GM21447 (cell line): Measurements from ENCODE around the gene TFPT.
A peak's percentile ranks its signal among the peaks of the same experiment; 100 is the strongest.

ENCODE experiments used
- ATAC-seq: cut with Tn5 transposase; IDR thresholded peaks from one replicate; pipeline ENCODE4 v1.9.1; 2021; ENCODE audit not compliant: unreplicated experiment

Gene TFPT

GRCh38 chr19:54149021-54149812 lies 33.8 kb upstream of the TFPT start:
- no peak for ATAC-seq

GRCh38 chr19:54148158-54148557 lies 32.7 kb upstream of the TFPT start:
- no peak for ATAC-seq

DNA sequence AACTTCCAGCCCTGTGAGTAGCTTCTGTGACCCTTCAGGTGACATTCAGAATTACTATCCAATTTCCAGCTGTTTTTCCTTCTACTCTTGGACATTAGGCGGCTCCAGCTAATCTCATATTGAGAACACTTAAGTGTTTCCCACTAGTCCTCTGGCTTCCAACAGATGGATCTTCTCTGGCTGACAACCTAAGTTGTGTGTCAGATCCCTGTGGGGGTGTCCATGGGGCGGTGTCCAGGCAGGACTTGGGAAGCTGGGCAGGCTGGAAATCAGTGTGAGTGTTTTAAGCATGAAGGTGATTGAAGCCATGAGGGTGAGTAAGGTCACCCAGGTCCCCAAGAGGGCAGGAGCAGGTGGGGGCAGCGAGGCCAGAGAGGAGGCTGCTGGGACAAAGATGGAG lies 32.2 kb upstream of the TFPT start:
- no peak for ATAC-seq

GRCh38 chr19:54145541-54146158 lies 30.2 kb upstream of the TFPT start:
- ATAC-seq: no peak

DNA sequence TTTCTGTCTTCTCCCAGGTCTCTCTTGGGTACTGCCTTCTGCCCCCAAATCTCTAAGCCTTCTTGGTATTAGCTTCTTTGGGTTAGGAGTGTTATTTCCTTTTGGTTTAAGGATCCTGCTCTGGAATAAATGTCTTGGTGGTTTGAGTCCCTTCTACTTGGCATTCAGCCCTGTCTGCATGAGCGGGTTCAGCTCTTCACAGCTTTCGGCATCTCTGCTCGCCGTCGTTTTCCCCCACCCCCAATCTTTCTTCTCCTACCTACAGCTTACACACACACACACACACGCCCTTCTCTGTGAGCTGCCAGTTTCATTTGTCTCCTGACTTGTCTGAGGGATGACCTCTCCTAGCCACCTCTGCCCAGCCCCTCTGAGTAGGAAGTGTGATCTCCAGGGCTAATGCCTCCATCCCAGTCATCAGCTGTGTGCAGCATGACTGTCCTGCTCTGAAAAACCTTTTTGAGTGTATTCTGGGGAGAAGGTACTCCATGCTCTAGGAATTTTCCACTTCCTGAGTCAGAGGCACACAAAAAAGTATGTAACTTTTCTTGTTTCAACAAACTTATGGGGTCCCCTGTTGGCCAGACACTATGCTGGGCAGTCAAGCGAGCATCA lies 26.8 kb upstream of the TFPT start:
- no peak for ATAC-seq

- ATAC-seq: no peak
Observed at GRCh38 chr19:54141356-54141755, 25.9 kb upstream of the TFPT start.

- no peak for ATAC-seq
Observed at GRCh38 chr19:54138489-54139256, 23.2 kb upstream of the TFPT start.

GRCh38 chr19:54137699-54138488 lies 22.4 kb upstream of the TFPT start, which contains the start of gene CNOT3:
TSS of gene CNOT3 (plus strand) at chr19:54137762. CDS start at chr19:54142979, 5,217 bp downstream.
- ATAC-seq: no peak

DNA sequence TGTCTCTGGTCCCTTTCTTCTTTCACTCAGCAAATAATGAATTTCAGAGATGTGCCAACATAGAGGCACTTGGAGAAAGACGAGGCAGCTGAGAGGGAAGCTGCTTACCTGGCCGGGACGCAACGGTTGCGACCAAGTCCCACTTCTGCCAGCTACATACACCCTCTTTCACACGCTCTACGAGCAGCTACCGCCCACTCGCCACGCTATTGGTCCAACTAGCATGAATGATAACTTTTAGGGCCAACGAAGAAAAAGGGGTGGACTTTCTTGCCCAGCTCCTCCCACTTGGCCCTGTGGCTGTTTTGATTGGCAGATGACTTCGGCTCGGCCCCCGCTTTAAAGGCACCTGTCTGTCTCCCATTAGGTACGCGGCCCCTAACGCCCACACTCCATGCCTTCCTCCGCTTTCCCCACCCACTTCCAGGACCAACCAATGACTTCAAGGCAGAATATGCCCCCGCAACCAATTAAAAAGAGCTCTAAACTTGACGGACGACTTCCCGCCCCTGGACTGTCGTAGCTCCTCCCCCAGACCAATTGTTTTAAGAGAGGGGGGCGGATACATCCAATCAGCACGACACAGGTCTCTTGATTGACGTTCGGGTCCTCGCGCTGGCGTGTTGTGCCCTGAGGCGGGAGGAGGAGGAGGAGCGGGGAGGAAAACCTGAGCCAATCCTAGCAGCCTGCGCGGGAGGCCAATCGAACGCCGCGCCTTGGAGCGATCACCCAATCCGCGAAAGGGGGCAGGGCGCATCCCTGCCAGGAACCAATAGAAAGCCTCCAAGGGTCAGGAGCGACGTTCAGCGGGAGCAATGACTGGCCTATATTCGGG lies 21.6 kb upstream of the TFPT start:
- ATAC-seq: peak; percentile 72

DNA sequence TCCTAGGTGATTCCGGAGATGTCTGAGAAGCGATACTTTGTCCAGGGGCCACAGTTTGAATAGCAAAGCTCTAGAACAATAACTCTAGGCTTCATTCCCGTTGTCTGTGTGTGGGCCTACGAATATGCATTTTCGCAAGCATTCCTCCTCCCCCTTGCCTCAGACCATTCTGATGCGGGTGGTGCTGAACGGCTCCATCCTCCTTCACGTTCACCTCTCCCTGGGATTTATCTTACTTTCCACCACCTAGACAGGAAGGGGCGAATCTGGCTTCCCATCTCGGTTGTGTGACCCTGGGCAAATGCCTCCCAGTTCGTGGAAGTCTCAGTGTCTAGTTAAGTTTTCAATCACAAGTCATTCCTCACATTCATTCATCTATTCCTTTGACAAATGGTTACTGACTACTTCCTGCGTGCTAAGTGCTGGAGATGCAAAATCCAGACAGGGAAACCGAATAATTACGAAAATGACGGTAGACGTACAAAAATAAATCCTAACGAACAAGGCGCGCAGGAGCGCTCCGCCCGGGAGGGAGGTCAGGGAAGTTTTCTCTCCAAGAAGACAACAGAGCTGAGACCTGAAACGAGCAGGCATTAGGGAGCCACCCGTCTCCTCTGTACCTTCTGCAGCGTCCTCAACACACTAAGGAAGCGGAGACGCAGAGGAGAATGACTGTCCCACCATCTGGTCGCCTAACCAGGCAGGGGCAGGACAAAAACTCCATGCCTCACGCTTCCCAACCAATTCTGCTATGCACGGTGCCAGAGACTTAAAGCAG lies 20.8 kb upstream of the TFPT start:
- no peak for ATAC-seq

DNA sequence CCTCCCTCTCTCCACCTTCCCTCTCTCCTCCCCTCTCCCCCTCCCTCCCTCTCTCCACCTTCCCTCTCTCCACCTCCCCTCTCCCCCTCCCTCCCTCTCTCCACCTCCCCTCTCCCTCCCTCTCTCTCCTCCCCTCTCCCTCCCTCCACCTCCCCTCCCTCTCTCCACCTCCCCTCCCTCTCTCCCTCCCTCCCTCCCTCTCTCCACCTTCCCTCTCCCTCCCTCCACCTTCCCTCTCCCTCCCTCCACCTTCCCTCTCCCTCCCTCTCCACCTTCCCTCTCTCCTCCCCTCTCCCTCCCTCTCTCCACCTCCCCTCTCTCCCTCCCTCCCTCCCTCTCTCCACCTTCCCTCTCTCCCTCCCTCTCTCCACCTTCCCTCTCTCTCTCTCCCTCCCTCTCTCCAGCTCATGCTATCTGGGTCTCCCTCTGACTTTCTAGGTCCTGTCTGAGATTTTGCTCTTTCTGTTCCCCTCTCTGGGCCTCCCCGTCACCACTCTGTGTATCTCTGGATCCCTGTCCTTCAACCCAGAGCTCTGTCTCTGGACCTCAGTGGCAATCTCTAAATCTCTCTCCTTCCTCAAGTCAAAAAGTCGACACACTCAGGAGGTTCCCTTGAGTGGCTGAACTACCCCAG lies 18.6 kb upstream of the TFPT start:
- no peak for ATAC-seq

DNA sequence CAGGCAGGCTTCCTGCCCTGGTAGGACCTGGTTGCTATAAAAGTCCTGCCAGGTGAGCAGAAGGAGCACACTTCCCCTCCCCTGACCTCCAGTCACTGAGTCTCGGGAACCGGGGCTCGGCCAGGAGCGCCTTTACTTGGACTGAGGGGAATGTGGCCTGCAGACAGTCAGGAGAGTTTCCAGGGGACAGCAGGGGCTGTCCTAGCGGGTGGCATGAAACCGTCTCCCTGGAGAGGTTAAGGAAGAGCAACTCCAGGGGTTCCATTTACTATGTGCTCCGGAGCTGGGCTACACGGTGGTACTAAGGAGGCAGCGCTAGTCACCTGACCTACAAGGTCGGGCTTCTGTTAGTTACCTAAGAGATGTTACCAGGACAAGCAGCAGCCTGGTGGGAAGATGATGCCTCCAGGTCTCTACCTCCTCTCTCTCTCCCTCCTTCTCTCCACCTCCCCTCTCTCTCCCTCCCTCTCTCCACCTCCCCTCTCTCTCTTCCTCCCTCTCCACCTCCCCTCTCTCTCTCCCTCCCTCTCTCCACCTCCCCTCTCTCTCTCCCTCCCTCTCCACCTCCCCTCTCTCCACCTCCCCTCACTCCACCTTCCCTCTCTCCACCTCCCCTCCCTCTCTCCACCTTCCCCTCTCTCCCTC lies 18.0 kb upstream of the TFPT start:
- no peak for ATAC-seq

DNA sequence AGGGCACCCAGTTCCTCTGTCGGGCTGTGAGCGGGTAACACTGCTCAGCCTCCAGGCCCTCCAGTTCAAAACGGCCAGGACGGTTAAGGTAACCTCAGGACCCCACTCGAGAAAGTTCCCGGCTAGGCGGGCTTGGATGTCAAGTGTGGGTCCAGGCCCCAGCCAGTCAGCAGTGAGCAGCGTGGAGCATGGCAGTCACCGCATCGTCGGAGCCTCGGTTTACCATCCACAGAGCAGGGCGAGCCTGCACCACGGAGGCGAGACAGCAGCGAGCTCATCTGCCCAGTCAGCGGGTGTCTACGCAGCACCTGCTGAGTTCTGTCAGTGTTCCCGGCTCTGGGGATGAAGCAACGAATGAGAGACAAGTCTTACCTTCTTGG lies 14.2 kb upstream of the TFPT start:
- ATAC-seq: no peak

DNA sequence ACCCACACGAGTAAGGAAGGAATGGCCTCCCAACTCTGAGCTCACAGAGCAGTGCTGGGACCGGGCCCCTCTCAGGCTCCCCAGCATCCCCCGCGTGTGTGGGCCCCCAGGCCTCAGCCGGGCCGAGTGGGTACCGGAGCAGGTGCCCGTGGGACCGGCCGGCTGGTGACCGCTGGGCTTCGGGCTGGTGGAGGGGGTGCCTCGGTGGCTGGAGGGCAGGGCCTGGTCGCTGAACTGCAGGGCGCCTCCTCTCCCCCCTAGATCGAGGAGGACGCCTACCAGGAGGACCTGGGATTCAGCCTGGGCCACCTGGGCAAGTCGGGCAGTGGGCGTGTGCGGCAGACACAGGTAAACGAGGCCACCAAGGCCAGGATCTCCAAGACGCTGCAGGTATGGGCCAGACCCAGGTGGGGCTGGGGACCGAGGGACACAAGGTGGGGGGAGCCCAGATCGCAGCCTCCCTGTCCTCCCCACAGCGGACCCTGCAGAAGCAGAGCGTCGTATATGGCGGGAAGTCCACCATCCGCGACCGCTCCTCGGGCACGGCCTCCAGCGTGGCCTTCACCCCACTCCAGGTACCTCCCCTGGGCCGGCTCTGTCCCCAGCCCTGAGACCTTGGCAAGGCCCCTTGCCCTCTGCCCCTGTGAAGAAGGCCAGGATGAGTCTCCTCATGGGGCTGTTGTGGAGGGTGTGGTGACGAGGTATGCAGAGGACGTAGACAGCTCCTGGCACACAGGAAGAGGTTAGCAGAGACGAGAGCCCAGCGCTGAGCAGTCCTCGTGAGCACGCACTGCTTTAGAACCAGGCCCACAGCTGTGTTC lies 13.5 kb upstream of the TFPT start:
- ATAC-seq: no peak

DNA sequence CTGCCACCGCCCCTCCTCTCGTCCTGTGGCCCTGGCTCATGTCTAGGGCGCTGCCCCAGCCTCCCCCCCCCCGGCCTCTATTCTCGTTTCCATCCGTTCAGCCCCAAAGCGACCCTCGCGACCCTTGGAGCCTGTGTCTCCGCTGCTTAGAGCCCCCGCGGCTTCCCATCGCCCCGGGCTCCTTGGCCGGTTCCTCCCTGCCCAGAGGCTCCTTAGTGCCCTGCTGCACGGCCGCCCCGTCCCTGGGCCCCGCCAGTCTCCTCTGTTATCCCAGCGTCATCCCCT lies 12.9 kb upstream of the TFPT start:
- ATAC-seq: no peak

GRCh38 chr19:54127688-54128440 lies 12.4 kb upstream of the TFPT start:
- no peak for ATAC-seq

DNA sequence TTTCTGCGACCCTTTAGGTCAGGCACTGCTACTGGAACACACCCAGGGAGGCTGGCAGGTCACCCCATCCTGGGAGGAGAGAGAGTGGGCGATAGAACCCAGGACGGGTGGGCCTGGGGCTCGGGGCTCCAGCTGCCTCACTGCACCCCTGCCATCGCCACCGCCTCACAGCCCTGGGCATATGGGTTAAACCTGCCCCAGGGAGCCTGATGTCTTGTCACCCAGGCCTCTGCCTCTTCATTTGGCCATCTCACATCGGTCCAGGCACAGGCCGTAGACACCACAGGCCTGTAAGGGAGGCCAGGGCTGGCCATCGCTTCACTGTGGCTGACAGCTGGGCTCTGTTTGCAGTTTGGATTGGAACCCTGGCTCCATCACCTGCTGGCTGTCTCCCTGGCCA lies 10.3 kb upstream of the TFPT start:
- no peak for ATAC-seq
